Heart right ventricle (tissue), 16 donors: ENCODE data around the gene ZMYND15. TPM values are rescaled to one million over a fixed set of nuclear protein-coding genes. Genes with fewer than 3 reads are reported as not detected.

Experiments
- ATAC-seq, 8 donors: fragments of 200-7000 bp; cut with Tn5 transposase; one replicate each; pipeline ENCODE4 v1.9.1; 2020; ENCODE audit warnings: mild to moderate bottlenecking in 8 of 8, moderate library complexity in 8 of 8, moderate number of reproducible peaks in 1 of 8
- DNase-seq, 2 donors: peaks; one replicate each; pipeline ENCODE4 v3.0.0-alpha.2; 2020
- H3K27ac ChIP-seq, 10 donors: fragments of 200-600 bp; sonication (generic) in 2 of 10; one replicate each; pipeline versions ENCODE4 v1.5.0 to v1.8.0; 2020 to 2022; ENCODE audit warnings: mild to moderate bottlenecking in 3 of 10
- H3K27me3 ChIP-seq, 7 donors: fragments of 200-600 bp; one replicate each; pipeline ENCODE4 v1.8.0; 2021 to 2022; ENCODE audit warnings: mild to moderate bottlenecking in 2 of 7
- H3K36me3 ChIP-seq, 9 donors: fragments of 200-600 bp; sonication (generic) in 1 of 9; one replicate each; pipeline versions ENCODE4 v1.5.0 to v1.8.0; 2020 to 2022; ENCODE audit warnings: mild to moderate bottlenecking in 2 of 9
- H3K4me1 ChIP-seq, 9 donors: fragments of 200-600 bp; sonication (generic) in 1 of 9; one replicate each; pipeline versions ENCODE4 v1.5.0 to v1.8.0; 2020 to 2022; ENCODE audit warnings: mild to moderate bottlenecking in 4 of 9
- H3K4me3 ChIP-seq, 10 donors: fragments of 200-600 bp; sonication (generic) in 2 of 10; one replicate each; pipeline versions ENCODE4 v1.5.0 to v1.8.0; 2020 to 2022; ENCODE audit warnings: mild to moderate bottlenecking in 7 of 10, moderate library complexity in 2 of 10
- H3K9me3 ChIP-seq, 11 donors: fragments of 200-600 bp in 10 of 11; sonication (generic) in 2 of 11; one replicate each; pipeline versions ENCODE4 v1.5.0 to v1.8.0; 2013 to 2022; ENCODE audit warnings: mild to moderate bottlenecking in 2 of 11, control low read depth in 1 of 11, moderate library complexity in 1 of 11
- WGBS, 2 donors: extraction: QIAGEN DNeasy Blood & Tissue Kit; methylation state at CpG; one replicate each; pipeline ENCODE4 v1.1.7; 2013; ENCODE audit warnings: inconsistent platforms in 1 of 2; 5-methylcytosine and 5-hydroxymethylcytosine counted together
- intact Hi-C, 10 donors: fragments of 100-400 bp; cut with DNase I; formaldehyde crosslinking; loops; one replicate each; pipeline versions ENCODE4 v1.11.1 to v1.14.2; 2022
- polyA plus RNA-seq, 2 donors: library from polyadenylated mRNA; stranded (reverse); fragments of 200-250 nt; gene quantifications; one replicate each; pipeline ENCODE4 v1.2.3, GENCODE V29; 2013
- total RNA-seq, 10 donors: library from RNA; stranded (reverse); fragmentation: NEBNext Ultra II Directional in 3 of 10; extraction: Animal tissue kit (Norgen Biotek cat#: 25700) in 3 of 10; gene quantifications; one replicate each; pipeline versions ENCODE4 v1.2.1 to v1.2.4, GENCODE V29; 2021 to 2023
- TF ChIP-seq, protein P1 (sequence below), 9 donors: fragments of 200-600 bp; sonication (generic) in 2 of 9; IDR thresholded peaks; one replicate each; pipeline versions ENCODE4 v1.5.0 to v1.8.0; 2021 to 2022; ENCODE audit warnings: antibody characterized with exemption in 9 of 9, mild to moderate bottlenecking in 5 of 9, moderate library complexity in 1 of 9
- donor health status: Arrhythmogenic right ventricular cardiomyopathy.
- donor health status: ischemic (EF 13 %, LVEDD 7.1; RV severe dilation, severe dysfunction).
- donor health status: healthy with polysubstance abuse.
- donor health status: DM: no; HTN: yes; CAD: no.
- donor health status: DM: no; HTN: no; CAD: no.
- donor health status: ischemic (EF 25% LVEDD 6.9; RV normal size, moderate dysfunction).
- donor health status: ischemic (EF 25% LVEDD 5.7; RV mildly dilated, moderate dysfunction).
- donor health status: healthy.
- donor health status: DM: yes; HTN: yes; CAD: no.
- donor health status: Ischemic cardiomyopathy.
- donor health status: ischemic (EF 35%, LVEDD 5.7; RV mildly dilated, moderate dysfunction).
- donor health status: nonischemic (EF 11% LVEDD 7.7; RV severe dilation, severe dysfunction).
- donor health status: DM: yes; HTN: yes; CAD: no.
- donor health status: PGD.
- donor health status: ischemic (EF 29% LVEDD 5.4; RV normal size, mild dysfunction).
- donor health status: nonischemic (EF 23%, LVEDD 6.1; RV moderate dilation, normal function).

The ZMYND15 gene
- total and polyA plus RNA-seq, 12 donors, result 0.15 to 2.1 (median 0.32) TPM; not detected in 1

- 20 to 24% methylated on average over 41 of the region's 41 CpGs for WGBS, 2 donors
- DNase-seq, result no peak
- H3K4me3 ChIP-seq, result peak overlapping the region; percentile 50 to 95 (median 84)
- intact Hi-C loops, result loop anchor here in 6 of 10 donors (5.0 to 10.0 kb wide), 3 partner anchors 46 to 149 kb away; partner anchors contain the start of genes GLTPD2 (in 2 of the 6) and VMO1 (in 2 of the 6)
- H3K27me3 ChIP-seq, result peaks cover 0 to 32% (median 0%) of the 10 kb centered on the region in 7 donors
- H3K9me3 ChIP-seq, result no peaks in the 10 kb centered on the region
- TF ChIP-seq, protein P1, sequence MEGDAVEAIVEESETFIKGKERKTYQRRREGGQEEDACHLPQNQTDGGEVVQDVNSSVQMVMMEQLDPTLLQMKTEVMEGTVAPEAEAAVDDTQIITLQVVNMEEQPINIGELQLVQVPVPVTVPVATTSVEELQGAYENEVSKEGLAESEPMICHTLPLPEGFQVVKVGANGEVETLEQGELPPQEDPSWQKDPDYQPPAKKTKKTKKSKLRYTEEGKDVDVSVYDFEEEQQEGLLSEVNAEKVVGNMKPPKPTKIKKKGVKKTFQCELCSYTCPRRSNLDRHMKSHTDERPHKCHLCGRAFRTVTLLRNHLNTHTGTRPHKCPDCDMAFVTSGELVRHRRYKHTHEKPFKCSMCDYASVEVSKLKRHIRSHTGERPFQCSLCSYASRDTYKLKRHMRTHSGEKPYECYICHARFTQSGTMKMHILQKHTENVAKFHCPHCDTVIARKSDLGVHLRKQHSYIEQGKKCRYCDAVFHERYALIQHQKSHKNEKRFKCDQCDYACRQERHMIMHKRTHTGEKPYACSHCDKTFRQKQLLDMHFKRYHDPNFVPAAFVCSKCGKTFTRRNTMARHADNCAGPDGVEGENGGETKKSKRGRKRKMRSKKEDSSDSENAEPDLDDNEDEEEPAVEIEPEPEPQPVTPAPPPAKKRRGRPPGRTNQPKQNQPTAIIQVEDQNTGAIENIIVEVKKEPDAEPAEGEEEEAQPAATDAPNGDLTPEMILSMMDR (IDR thresholded peaks at IDR 0.05), result no peak
- H3K4me1 ChIP-seq, result peaks cover 2 to 57% (median 13%) of the 10 kb centered on the region in 9 donors
- peaks cover 0 to 20% (median 0%) of the 10 kb centered on the region in 9 donors for H3K36me3 ChIP-seq
- peak in 4 of 8 donors; percentile 7 to 23 (median 12) for ATAC-seq
- peak overlapping the region in 7 of 10 donors; percentile 1 to 82 (median 72) for H3K27ac ChIP-seq
Measured at GRCh38 chr17:4738136-4739121, 1.2 kb upstream of the ZMYND15 start.

DNA sequence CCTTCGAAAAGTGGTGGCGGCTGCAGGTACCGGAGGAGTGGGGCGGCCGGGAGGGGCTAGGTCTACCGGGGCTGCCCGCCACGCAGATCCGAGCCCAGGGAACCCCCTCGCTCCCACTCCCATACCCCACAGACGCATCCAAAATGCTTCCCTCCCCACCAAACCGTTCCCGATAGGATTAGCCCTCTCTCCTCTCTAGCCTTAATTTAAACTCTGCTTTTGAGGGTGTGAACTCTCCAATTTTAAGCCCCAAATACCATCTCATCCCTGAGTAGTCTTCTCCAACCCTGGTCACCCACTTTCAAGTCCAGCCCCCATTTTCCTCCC, 355 bp downstream of the ZMYND15 start:
- Histone ChIP-seq H3K4me3 (peak overlapping the region; percentile 50 to 95 (median 84)), H3K36me3 (peaks cover 0 to 4% (median 0%) of the 10 kb centered on the region in 9 donors), H3K4me1 (peaks cover 2 to 44% (median 15%) of the 10 kb centered on the region in 9 donors), H3K27me3 (peaks cover 0 to 47% (median 14%) of the 10 kb centered on the region in 7 donors), H3K27ac (peak overlapping the region in 6 of 10 donors; percentile 60 to 82 (median 74)), H3K9me3 (no peaks in the 10 kb centered on the region)
- TF ChIP-seq, protein P1 (IDR thresholded peaks at IDR 0.05), result no peak
- WGBS, 2 donors, result 13 to 17% methylated on average over 13 of the region's 13 CpGs
- intact Hi-C loops, result loop anchor here in 2 of 10 donors (5.0 kb wide), 2 partner anchors 42 to 47 kb away; partner anchors contain the start of genes GLTPD2 (in 1 of the 2) and VMO1 (in 1 of the 2)
- ATAC-seq, result no peak
- DNase-seq, result no peak

GRCh38 chr17:4740584-4740983, 951 bp downstream of the ZMYND15 start:
- DNase-seq, result no peak
- intact Hi-C loops, result loop anchor here in 2 of 10 donors (5.0 kb wide), 2 partner anchors 42 to 47 kb away; partner anchors contain the start of genes GLTPD2 (in 1 of the 2) and VMO1 (in 1 of the 2)
- Histone ChIP-seq H3K4me1 (peaks cover 2 to 46% (median 18%) of the 10 kb centered on the region in 9 donors), H3K27ac (no peak overlapping the region), H3K27me3 (peaks cover 0 to 53% (median 20%) of the 10 kb centered on the region in 7 donors), H3K4me3 (peak overlapping the region in 2 of 10 donors; percentile 50 to 87), H3K9me3 (no peaks in the 10 kb centered on the region), H3K36me3 (no peaks in the 10 kb centered on the region)
- 93 to 95% methylated on average over 8 of the region's 8 CpGs for WGBS, 2 donors
- ATAC-seq, result no peak
- TF ChIP-seq, protein P1 (IDR thresholded peaks at IDR 0.05), result no peak

GRCh38 chr17:4741544-4741943, 1.9 kb downstream of the ZMYND15 start:
- H3K4me1 ChIP-seq, result peaks cover 2 to 40% (median 18%) of the 10 kb centered on the region in 9 donors
- peaks cover 0 to 63% (median 23%) of the 10 kb centered on the region in 7 donors for H3K27me3 ChIP-seq
- no peak overlapping the region for H3K27ac ChIP-seq
- no peaks in the 10 kb centered on the region for H3K36me3 ChIP-seq
- no peak overlapping the region for H3K4me3 ChIP-seq
- intact Hi-C loops, result loop anchor here in 2 of 10 donors (5.0 kb wide), 2 partner anchors 41 to 46 kb away; partner anchors contain the start of genes GLTPD2 (in 1 of the 2) and VMO1 (in 1 of the 2)
- WGBS, 2 donors, result 95 to 99% methylated on average over 8 of the region's 8 CpGs
- H3K9me3 ChIP-seq, result no peaks in the 10 kb centered on the region
- DNase-seq (no peak), ATAC-seq (no peak)
- TF ChIP-seq, protein P1 (IDR thresholded peaks at IDR 0.05), result no peak
